GM10266 (cell line): ENCODE results near the gene ABCD1.
"Not testable (repeated sequence)": the region's sequence is repeated elsewhere in the genome, so short reads cannot be mapped to it uniquely, and the experiment has no call there.

Experiments
- DNase-seq: peaks from one replicate; pipeline ENCODE4 v3.0.0; 2012; ENCODE audit errors: extremely low spot score
- CTCF ChIP-seq: IDR thresholded peaks from 2 replicates; pipeline ENCODE4 v1.5.1; 2012; ENCODE audit warnings: mild to moderate bottlenecking, low read depth; ENCODE audit not compliant: control insufficient read depth, insufficient read depth; ENCODE audit errors: missing control alignments

Gene ABCD1

GRCh38 chrX:153692003-153692402 is 32.7 kb upstream of the ABCD1 start:
- DNase-seq, result no peak
- no peak for TF ChIP-seq CTCF

GRCh38 chrX:153692611-153693156 is 32.0 kb upstream of the ABCD1 start:
- DNase-seq, result no peak
- TF ChIP-seq CTCF, result no peak

- DNase-seq, result no peak
- TF ChIP-seq CTCF, result no peak
These were observed 31.2 kb upstream of the ABCD1 start for GRCh38 chrX:153693216-153694086.

- not testable (repeated sequence) for DNase-seq
These were observed 30.4 kb upstream of the ABCD1 start for GRCh38 chrX:153694256-153694655.

GRCh38 chrX:153694687-153695270 is 29.9 kb upstream of the ABCD1 start:
- no peak for DNase-seq
- no peak for TF ChIP-seq CTCF

- no peak for DNase-seq
These were observed 28.6 kb upstream of the ABCD1 start for GRCh38 chrX:153696100-153696499.

GRCh38 chrX:153696538-153696937 is 28.1 kb upstream of the ABCD1 start:
- not testable (repeated sequence) for DNase-seq

More at GRCh38 chrX:153696100-153696499, 28.6 kb upstream of the ABCD1 start:
- TF ChIP-seq CTCF, result no peak

- not testable (repeated sequence) for DNase-seq
These were observed 27.5 kb upstream of the ABCD1 start for GRCh38 chrX:153696986-153697722.
